ENCODE results near the gene SYT17. TPM values are rescaled to one million over a fixed set of nuclear protein-coding genes. Genes with fewer than 3 reads are reported as not detected.

Gene SYT17
- total and polyA plus RNA-seq, 8 donors: 12.3 to 26.3 (median 15.2) TPM

DNA sequence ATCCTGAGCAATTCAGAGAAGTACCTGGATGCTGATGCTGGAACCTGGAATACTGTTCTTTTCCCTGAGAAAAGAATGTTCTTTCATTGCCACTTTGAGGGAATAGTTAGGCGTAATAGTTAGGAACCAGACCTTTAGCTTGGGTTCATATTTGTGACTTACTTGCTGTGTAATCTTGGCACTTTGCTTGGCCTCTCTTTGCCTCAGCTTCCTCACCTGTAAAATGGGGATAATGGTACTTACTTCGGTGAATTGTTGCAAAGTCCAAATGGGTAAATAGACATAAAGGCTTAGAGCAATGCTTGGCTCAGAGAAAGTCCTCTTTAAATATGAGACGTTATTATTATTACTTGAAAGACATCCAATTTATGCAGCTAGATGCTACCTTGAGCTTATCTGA is 62.5 kb downstream of the SYT17 start:
- H3K27ac ChIP-seq: no peak overlapping the region
- no peaks in the 10 kb centered on the region for H3K4me1 ChIP-seq
- TF ChIP-seq, protein P1, sequence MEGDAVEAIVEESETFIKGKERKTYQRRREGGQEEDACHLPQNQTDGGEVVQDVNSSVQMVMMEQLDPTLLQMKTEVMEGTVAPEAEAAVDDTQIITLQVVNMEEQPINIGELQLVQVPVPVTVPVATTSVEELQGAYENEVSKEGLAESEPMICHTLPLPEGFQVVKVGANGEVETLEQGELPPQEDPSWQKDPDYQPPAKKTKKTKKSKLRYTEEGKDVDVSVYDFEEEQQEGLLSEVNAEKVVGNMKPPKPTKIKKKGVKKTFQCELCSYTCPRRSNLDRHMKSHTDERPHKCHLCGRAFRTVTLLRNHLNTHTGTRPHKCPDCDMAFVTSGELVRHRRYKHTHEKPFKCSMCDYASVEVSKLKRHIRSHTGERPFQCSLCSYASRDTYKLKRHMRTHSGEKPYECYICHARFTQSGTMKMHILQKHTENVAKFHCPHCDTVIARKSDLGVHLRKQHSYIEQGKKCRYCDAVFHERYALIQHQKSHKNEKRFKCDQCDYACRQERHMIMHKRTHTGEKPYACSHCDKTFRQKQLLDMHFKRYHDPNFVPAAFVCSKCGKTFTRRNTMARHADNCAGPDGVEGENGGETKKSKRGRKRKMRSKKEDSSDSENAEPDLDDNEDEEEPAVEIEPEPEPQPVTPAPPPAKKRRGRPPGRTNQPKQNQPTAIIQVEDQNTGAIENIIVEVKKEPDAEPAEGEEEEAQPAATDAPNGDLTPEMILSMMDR (IDR thresholded peaks at IDR 0.05): no peak
- H3K27me3 ChIP-seq: no peaks in the 10 kb centered on the region
- ATAC-seq: no peak
- no peak for DNase-seq
- peaks cover 0 to 15% of the 10 kb centered on the region in 2 donors for H3K9me3 ChIP-seq
- H3K4me3 ChIP-seq: no peak overlapping the region
- intact Hi-C loops (cut with DNase I): no loop called here
- H3K36me3 ChIP-seq: peaks cover 0 to 11% of the 10 kb centered on the region in 2 donors

DNA sequence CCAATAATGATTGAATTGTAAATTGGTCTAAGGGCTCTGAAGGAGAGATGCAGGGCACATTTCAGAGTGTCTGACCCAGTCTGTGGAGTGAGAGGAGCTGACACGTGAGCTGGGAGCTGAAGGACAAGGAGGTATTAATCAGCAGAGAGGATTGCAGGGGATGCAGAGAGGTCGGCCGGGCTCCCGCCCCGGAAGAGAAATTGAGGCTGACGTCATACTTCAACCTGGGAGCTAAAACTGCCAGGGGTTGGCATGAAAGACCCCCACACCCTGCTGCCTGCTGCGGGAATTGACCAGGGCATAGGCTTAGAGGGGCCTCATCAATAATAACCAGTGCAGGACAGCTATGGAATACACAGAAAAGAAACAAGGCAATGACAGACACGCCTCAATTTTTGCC is 63.8 kb downstream of the SYT17 start:
- intact Hi-C loops (cut with DNase I): no loop called here
- H3K27ac ChIP-seq: no peak overlapping the region
- TF ChIP-seq, protein P1 (IDR thresholded peaks at IDR 0.05): no peak

DNA sequence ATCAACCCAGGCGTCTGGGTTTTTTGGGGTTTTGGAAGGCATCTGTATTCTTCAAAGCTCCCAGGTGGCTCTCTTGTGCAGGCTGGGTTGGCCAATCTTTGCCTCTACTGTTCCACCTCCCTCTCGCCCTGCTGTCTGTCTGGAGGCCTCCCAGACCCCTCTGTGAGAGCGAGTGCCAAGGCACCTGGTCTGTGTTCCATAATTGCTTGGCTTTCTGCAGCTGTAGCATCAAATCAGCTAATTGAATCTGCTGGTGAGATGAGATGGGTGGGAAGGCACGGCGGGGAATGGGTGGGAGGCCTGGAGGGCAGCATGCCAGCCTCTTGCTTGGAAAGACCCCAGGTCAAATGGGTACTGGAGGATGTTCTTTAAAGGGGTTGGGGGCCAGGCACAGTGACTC is 64.9 kb downstream of the SYT17 start:
- TF ChIP-seq, protein P1 (IDR thresholded peaks at IDR 0.05): no peak
- DNase-seq (no peak), ATAC-seq (no peak)
- intact Hi-C loops (cut with DNase I): no loop called here
- Histone ChIP-seq H3K27ac (no peak overlapping the region), H3K27me3 (no peaks in the 10 kb centered on the region), H3K4me3 (no peak overlapping the region), H3K4me1 (no peaks in the 10 kb centered on the region), H3K36me3 (no peaks in the 10 kb centered on the region), H3K9me3 (peaks cover 0 to 18% of the 10 kb centered on the region in 2 donors)

More for the DNA sequence above, 63.8 kb downstream of the SYT17 start:
- ATAC-seq: no peak
- peaks cover 0 to 16% of the 10 kb centered on the region in 2 donors for H3K9me3 ChIP-seq
- no peaks in the 10 kb centered on the region for H3K27me3 ChIP-seq
- no peak for DNase-seq
- H3K36me3 ChIP-seq: no peaks in the 10 kb centered on the region
- H3K4me3 ChIP-seq: no peak overlapping the region
- H3K4me1 ChIP-seq: no peaks in the 10 kb centered on the region

DNA sequence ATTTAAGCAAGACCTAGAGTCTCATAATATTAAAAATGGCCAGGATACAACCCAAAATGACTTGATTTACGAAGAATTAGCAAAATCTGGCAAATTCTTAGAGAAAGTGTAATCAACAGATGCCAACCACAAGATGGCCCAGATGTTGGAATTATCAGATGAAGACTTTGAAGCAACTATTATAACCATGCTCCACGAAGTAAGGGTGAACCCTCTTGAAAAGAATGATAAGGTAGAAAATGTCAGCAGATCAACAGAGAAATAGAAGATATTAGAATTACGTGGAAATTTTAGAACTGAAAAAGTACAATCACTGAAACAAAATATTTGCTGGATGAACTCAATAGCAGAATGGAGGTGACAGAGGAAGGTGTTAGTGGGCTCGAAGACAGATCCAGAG is 67.4 kb downstream of the SYT17 start:
- Histone ChIP-seq H3K9me3 (peaks cover 0 to 29% of the 10 kb centered on the region in 2 donors), H3K27ac (no peak overlapping the region), H3K27me3 (no peaks in the 10 kb centered on the region), H3K4me1 (no peaks in the 10 kb centered on the region), H3K4me3 (no peak overlapping the region), H3K36me3 (peaks cover 0 to 7% of the 10 kb centered on the region in 2 donors)
- ATAC-seq (no peak), DNase-seq (no peak)
- TF ChIP-seq, protein P1 (IDR thresholded peaks at IDR 0.05): no peak
- intact Hi-C loops (cut with DNase I): no loop called here

DNA sequence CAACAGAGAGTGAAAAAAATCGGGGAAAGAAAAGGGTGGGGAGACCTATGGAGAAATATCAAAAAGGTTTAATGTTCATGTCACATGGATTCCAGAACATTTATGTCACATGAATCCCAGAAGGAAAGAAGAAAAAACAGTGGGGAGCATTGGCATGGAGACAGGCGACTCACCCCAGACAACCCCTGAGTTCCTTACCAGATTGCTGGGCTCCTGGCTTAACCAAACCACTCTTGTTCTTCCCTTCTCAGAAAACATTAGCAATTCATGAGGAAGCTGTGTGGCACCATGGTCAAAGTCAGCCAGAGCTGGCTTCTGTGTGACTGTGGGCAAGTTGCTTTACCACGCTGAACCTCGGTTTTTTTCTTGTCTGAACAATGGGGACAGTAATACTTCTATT is 67.8 kb downstream of the SYT17 start:
- ATAC-seq: no peak
- TF ChIP-seq, protein P1 (IDR thresholded peaks at IDR 0.05): no peak
- H3K36me3 ChIP-seq: peaks cover 0 to 8% of the 10 kb centered on the region in 2 donors
- no peak overlapping the region for H3K27ac ChIP-seq
- no peak for DNase-seq
- peaks cover 0 to 31% of the 10 kb centered on the region in 2 donors for H3K9me3 ChIP-seq
- H3K27me3 ChIP-seq: no peaks in the 10 kb centered on the region
- intact Hi-C loops (cut with DNase I): no loop called here
- no peaks in the 10 kb centered on the region for H3K4me1 ChIP-seq
- no peak overlapping the region for H3K4me3 ChIP-seq
